ENCODE results near the gene RIOK3.
"Not testable (repeated sequence)": the region's sequence is repeated elsewhere in the genome, so short reads cannot be mapped to it uniquely, and the experiment has no call there.

RIOK3 gene, protein sequence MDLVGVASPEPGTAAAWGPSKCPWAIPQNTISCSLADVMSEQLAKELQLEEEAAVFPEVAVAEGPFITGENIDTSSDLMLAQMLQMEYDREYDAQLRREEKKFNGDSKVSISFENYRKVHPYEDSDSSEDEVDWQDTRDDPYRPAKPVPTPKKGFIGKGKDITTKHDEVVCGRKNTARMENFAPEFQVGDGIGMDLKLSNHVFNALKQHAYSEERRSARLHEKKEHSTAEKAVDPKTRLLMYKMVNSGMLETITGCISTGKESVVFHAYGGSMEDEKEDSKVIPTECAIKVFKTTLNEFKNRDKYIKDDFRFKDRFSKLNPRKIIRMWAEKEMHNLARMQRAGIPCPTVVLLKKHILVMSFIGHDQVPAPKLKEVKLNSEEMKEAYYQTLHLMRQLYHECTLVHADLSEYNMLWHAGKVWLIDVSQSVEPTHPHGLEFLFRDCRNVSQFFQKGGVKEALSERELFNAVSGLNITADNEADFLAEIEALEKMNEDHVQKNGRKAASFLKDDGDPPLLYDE

DNA sequence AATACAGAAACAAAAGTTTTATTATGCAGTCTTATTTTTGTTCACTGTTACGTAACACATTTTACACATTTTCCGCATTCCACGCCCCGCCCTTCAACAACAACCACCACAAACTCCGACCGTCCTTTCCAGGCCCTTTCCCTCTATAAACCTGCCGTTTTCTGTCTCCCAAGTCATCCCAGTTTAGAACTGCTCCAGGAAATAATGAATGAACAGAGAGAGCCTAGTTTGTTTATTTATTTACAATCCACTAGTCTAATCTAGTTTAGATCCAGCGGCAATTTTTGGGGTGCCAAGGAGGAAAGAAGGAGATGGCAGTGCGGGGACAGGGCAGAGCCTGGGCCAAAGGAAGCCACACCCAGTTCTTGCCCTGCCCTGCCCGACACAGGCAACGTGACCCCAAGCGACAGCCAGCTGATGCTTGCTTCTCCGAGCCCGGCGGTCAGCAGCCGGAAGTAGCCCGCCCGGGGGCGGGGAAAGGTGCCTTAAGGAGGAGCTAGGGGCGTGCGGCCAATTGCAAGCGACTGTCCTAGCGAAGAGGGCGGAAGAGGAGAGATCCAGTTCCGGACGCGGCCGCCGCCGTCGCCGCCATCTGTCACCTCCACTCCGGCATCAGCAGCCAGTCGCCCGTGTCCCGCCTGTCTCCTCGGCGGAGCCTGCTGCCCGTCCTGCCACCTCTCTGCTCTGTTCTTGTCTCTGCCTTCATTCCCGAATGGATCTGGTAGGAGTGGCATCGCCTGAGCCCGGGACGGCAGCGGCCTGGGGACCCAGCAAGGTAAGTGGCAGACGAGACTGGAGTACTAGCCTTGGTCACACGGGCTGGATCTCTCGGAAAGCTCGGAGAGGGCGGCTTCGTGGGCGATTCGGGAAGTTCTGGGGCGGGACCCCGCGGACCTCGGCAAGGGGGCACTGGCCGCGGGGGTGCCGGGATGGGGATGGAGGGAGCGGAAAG is at the start of gene RIOK3:
TSS of gene RIOK3 (plus strand) at position 560 of the 952 bp plus-strand sequence. CDS start at position 713, 153 bp downstream.
- DNase-seq (ENCODE audit: low spot score) = peak; percentile 98

DNA sequence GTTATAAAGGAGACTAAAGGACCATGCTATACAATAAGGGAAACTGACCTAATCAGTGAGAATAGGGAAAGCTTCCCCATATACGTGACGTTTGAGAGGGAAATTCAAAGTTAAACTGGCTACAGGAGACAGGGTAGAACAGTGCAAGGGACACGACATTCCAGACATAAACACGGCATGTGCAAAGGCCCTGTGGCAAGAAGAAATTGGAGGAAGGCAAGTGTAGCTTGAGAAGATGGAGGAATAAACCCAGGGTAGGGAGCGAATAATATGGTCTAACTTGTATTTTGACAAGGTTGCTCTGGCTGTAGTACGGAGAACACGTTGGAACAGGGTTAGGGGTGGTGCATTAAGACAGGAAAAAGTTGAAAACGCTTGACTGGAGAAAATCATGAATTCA is 49.8 kb upstream of the RIOK3 start:
- DNase-seq (ENCODE audit: low spot score) = no peak

DNA sequence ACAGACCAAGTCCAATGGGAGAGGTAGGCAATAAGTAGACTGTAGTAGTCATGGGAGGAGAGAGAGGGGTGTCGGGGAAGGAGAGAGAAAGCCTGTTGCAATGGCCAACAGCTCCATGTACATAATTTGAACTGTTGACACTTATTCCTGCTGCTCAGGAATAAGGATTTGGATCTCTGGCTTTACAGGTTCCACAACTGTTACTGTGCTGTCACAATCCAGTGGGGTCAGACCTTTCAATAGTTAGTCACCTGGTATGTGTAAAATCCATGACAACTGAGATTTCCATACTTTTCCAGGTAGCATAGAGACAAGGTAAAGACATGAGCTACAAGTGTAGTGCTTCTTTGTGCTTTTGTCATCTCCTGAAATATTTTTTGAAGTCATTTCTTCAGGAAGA is 47.5 kb upstream of the RIOK3 start:
- no peak for DNase-seq (ENCODE audit: low spot score)

DNA sequence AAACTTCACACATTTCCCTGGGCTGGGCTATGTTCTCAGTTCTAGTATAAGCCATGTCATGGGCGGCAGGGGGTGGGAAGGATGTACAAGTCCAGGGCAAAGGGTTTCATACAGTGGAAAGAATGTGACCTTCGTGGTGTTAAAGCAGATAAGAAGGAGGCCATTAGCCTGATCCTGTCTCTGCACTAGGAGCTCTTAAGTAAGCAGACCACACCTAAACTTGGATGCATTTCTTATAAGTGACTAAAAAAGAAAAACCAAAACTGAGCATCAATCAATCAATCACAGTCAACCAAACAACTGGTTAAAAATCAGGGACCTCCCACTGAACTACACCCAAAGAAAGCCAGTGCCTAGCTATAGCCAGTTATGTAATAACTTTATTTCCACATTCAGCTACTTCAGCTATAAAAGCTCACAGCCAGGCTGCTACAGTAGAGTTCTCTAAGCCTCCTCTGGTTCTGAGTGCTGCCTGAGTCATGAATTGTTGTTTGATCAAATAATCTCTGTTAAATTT is 46.8 kb upstream of the RIOK3 start:
- no peak for DNase-seq (ENCODE audit: low spot score)

DNA sequence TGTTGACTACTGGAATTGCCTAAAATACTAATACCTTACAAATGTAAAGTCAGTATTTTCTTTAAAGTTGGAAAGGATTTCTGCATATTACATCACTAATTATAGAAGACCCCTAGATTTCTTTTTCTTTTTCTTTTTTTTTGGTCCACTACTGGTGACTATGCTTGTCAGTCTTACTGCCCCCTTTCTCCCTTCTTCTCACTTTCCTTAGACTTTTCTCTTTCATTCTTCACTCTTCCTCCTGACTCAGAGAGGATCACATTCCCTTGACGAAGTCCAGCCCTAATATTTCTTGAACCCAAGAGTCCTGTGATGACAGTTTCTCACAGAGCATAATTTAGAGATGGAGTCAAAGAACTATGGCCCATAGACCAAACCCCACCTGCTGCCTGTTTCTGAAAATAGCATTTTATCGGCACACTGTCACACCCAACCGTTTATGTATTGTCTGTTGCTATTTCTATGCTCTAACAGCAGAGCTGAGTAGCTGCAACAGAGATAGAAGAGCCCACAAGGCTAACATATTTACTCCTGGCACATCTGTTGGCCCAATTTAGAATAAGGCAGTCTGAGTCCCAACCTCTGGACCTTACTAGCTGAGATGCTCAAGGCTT is 40.6 kb upstream of the RIOK3 start:
- DNase-seq (ENCODE audit: low spot score) = no peak

DNA sequence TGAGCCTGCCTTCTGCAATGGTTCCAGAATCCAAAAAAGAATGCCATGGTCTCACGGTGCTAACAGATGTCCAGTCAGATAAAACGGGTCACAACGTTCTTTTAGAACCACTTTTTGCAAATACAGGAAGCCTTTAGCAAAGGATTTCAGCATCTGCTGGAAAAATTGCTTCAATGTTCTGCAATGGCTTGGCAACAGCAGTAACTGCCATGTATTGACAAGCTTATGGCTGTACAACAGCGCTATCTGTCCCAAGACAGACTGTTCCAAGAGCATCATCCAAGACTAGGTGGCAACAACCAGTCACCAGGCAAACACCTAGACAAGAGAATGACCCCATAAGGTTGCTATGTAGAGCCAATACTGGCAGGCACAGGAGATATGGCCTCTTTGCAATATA is 37.6 kb upstream of the RIOK3 start:
- DNase-seq (ENCODE audit: low spot score) = no peak

DNA sequence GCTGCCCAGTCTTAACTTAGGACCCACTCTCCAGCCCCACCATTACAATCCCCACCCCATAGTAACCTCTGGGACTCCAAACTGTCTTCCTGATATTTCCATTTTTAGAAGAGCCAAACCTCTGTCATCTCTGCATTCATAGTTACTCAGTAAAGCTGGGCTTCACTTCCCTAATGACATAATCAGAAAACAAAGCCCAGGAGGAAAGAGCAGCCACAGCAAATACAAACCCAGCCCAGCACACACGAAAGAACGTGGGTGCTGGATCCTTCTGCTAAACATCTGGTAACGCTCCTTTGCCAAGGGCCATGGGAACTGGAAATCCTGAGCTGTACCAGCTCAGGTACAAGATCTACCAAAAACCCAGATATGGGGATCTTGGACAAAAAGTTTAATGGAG is 36.8 kb upstream of the RIOK3 start:
- no peak for DNase-seq (ENCODE audit: low spot score)

DNA sequence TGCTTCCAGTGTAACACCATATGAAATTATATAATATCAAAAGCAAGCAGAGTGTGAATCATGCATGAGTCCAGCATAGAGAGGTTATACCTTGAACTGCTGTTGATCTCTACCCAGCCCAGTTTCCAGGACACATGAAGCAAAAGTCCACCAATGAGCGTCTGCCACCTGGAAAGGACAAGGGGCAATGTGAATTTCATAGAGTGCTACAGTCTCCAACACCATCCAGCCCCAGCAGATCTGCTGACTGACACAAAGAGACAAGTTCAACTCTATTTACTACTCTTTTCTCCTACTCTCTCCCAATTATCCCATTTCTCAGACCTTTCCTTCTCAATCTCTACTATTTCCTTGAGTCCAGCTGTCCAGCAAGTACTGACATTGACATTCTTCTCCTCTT is 31.8 kb upstream of the RIOK3 start:
- DNase-seq (ENCODE audit: low spot score) = no peak

DNA sequence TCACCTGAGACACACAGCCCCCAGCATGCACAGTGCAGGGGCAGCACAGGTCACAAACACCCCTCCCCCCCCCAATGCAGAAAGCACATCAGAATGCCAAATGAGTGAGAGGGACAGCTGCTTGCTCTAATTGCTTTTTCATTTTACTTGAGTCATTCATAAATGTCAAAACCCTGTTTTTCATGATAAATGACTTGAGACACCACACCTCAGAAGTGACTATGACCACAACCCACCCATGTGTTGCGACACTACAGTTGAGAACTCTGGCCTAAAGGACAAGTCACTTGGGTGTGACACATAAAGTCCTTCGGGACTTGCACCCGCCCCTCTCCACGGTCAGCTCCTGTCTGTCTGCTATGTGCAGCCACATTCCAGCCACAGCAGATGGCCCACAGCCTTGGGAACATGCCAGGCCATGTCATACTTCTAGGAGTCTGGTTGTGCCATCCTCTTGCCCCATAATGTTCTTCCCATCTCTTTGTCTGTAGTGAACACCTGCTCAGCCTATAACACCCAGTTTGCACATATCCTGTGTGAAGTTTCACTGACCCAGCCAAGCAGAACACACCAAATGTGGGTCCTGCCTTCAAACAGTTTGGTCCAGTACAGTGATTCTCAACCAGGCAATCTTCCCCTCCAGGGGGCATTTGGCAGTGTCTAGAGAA is 30.2 kb upstream of the RIOK3 start:
- peak; percentile 83 for DNase-seq (ENCODE audit: low spot score)

DNA sequence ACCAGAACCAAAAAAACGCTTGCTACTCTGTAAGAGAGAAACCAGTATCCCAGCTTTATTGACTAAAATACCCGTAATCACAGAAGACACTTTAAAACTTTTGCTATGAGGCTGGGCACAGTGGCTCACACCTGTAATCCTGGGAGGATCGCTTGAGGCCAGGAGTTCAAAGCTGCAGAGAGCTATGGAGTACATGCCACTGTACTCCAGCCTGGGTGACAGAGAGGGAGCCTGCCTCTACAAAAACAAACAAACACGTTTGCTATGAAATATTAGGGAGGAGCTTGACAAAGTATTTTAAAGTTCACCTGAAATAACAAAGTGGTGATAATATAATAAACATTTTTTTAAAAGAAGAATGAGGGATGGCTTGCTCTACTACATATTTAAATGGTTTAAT is 28.5 kb upstream of the RIOK3 start:
- no peak for DNase-seq (ENCODE audit: low spot score)

DNA sequence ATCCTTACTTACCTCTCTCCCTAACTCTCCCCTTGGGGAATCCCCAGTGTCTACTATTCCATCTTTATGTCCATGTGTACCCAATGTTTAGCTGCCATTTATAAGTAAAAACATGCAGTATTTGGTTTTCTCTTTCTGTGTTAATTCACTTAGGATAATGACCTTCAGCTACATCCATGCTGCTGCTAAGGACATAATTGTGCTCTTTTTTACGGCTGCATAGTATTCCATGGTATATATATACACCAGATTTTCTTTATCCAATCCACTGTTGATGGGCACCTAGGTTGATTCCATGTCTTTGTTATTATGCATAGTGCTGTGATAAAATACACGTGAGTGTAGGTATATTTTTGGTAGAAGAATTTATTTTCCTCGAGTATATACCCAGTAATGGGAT is 24.3 kb upstream of the RIOK3 start:
- DNase-seq (ENCODE audit: low spot score) = no peak

DNA sequence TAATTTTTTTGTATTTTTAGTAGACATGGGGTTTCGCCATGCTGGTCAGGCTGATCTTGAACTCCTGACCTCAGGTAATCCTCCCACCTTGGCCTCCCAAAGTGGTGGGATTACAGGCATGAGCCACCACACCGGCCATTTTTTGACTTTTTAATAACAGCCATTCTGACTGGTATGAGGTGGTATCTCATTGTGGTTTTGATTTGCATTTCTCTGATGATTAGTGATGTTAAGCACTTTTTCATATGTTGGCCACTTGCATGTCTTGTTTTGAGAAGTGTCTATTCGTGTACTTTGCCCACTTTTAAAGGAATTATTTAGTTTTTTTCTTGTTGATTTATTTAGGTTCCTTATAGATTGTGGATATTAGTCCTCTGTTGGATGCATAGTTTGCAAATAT is 23.5 kb upstream of the RIOK3 start:
- DNase-seq (ENCODE audit: low spot score) = not testable (repeated sequence)

DNA sequence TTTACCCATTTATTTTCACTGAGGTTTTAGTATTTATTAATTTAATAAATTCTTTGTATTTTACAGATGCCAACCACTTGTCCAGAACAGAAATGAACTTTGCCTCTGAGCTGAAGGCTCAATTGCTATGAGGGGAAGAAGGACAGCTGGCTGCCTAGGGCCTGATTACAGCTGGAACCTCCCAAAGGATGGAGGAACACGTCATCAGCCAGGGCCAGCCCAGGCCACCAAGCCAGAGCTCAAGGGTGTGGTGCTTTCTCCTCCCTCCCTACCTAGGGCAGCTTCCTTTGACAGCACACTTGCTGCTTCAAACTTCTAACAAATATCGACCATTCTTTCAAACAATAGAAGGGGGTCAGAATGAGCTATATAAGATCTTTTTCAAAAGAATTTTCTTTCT is 19.7 kb upstream of the RIOK3 start:
- no peak for DNase-seq (ENCODE audit: low spot score)

DNA sequence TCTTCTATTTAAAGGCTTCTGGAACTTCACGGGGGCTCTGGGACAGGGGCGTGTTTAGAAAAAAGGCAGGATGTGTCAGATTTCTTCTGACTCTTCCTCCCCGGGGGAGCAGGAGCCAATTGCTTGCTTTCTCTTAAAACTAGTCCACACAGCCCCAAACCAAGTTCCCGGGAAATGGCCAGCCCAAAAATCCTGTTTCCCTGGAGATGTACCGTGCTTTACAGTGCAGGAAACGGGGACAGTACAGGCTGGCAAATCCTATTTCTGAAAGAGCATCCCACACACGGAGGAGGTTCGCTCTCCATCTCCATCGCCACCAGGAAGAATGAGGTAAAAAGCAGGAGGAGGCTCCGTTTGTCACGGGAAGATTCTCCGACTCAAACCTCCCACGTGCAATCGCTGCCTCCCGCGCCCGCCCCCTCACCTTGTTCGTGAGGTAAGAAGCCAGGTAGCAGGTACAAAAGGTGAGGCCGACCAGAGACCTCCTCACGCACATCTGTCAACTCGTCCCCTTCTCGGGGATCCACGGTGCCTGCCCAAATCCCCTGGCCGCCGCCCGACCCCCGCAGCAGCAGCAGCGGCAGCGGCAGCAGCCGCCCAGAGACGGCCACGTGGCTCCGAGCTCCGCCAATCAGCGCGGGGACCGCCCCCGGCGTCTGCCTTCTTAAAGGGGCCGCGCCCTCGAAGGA is 15.6 kb upstream of the RIOK3 start:
- DNase-seq (ENCODE audit: low spot score) = peak; percentile 87

DNA sequence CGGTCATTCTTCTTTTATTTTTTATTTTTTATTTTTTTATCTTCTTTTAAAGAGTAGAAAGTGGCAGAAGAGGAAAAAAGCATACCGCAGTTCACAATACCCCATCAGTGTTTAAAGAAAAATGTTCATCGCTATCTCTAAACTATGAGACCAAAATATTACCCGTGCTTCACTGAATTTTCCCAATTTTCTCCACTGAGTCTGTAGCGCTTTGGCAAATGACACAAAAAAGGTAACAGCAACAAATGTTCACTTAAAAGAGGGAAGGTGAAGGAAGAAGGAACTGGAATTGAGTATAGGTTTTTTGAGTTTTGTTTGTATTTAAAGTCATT is 15.1 kb upstream of the RIOK3 start:
- no peak for DNase-seq (ENCODE audit: low spot score)

DNA sequence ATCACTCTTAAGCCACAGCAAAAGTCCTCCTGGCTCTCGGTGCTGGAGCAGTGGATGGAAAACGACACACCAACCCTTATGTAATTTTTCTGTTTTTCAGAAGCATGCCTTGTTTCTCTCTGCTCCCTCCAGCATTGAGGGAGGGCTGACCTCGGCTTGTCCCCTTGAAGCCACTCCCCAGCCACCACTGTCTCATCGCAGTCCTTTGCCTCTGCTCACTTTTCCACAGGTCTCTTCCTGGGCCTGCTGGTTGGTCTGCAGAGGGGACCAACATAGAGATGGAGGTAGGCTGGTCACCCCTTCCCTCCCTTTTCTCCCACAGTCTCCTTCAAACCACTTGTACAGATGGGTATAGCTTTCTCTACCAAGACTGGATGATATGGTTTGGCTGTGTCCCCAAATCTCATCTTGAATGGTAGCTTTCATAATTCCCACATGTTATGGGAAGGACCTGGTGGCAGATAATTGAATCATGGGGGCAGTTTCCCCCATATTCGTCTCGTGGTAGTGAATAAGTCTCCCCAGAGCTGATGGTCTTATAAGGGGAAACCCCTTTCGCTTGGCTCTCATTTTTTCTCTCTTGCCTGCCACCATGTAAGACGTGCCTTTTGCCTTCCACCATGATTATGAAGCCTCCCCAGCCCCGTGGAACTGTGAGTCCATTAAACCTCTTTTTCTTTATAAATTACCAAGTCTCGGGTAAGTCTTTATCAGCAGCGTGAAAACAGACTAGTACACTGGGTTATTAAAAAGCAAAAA is 14.3 kb upstream of the RIOK3 start:
- no peak for DNase-seq (ENCODE audit: low spot score)

DNA sequence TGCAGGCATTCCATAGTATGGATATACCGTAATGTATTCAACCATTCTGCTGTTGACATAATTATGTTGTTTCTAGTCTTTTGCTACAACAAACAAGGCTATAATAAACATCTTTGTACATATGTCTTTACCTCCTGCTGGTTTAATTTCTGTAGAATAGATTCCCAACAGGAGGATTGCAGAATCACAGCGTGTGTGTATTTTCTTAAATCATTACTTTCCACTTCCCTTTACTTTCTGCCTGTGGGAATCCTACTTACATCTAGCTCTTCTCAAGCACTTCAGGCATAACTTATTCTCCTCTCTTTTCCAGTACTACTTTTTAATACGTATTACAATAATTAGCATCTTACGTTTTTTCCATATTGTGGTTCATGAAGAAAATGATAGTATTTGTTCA is 13.0 kb upstream of the RIOK3 start:
- no peak for DNase-seq (ENCODE audit: low spot score)

DNA sequence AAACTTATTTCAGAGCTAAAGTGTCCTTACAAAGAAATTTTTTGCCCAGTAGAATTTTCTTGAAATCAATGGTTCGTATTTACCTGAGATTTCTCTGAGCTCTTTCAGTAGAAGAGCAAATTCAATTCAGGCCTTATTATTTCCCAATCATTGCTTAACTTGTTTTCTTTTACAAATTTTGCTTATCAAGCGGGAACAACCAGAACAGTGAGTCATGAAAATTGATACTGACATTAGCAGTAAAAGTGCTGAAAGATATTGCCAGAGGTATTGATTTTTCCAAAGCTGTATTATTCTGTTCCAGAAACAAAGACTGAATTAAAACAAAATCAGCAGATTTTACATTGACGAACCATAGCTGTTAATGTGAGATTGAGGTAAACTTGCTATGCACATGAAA is 10.1 kb upstream of the RIOK3 start:
- no peak for DNase-seq (ENCODE audit: low spot score)

DNA sequence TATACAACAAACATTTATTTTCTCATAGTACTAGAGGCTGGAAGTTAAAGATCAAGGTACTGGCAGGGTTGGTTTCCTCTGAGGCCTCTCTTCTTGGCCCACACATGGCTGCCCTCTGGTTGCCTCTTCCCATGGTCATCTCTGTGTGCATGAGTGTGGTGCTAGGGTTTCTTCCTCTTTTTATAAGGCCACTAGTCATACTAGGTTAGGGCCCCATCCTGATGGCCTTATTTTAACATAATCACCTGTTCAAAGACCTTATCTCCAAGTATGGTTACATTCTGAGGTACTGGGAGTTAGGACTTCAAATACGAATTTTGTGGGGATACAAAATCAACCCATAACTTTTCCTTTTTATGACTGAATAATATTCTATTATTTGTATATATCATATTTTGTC is 4.8 kb upstream of the RIOK3 start:
- no peak for DNase-seq (ENCODE audit: low spot score)

DNA sequence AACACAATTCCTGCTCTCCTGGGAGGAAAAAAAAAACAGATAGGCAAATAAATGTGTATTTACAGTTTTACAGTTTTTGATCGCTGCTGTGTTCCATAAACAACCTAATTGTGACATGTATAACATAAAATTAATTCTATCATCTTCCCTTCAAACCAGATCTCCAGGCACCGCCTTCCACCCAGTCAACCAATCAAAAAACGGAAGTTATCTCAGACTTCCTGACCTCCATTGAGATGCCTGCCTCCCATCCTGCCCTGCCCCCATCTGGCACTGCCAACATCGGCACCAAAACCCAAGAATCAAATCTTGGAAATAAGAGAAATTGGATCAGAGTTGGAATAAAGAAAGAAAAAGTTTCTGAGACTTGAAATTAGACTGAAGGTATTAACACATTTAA is 3.1 kb upstream of the RIOK3 start:
- DNase-seq (ENCODE audit: low spot score) = no peak

Measured in AG08395 (cell line).